Endothelial cell of umbilical vein (primary cell): ENCODE results near the gene MGP. TPM values are rescaled to one million over a fixed set of nuclear protein-coding genes. Genes with fewer than 3 reads are reported as not detected.
A peak's percentile ranks its signal among the peaks of the same experiment; 100 is the strongest.

Experiments
- BruUV-seq: library from RNA; stranded (reverse); fragments of 400-500 nt; replicated peaks from 2 replicates; lab custom pipeline; 2021; lab: Mats Ljungman, UMichigan
- CTCF ChIA-PET: fragments of 300-600, 350-600 bp; sonication (Branson Sonifier 250); formaldehyde crosslinking; loops from one replicate; lab custom pipeline; 2021; ENCODE audit warnings: antibody characterized with exemption, inconsistent platforms; lab: Charles Lee
- POLR2A ChIA-PET: fragments of 300-600, 350-600 bp; sonication (Branson Sonifier 250); formaldehyde crosslinking; loops from one replicate; lab custom pipeline; 2021; ENCODE audit warnings: antibody characterized with exemption, inconsistent platforms; lab: Charles Lee
- DNase-seq: peaks from one replicate; pipeline ENCODE4 v3.0.0-alpha.2; 2011; ENCODE audit warnings: low read depth, low spot score
- FAIRE-seq: peaks from 2 replicates; lab custom pipeline; 2011; peaks lifted over from hg19 to GRCh38; lab: Jason Lieb, UNC
- H2AFZ ChIP-seq: 2 replicates; pipeline ENCODE4 v1.6.0; 2012; ENCODE audit warnings: low read depth, low read length, control low read depth, inconsistent platforms
- H3K27ac ChIP-seq: 2 replicates; pipeline ENCODE4 v1.5.1; 2011; ENCODE audit warnings: low read depth, mild to moderate bottlenecking, control low read depth, low read length, moderate library complexity; ENCODE audit not compliant: insufficient read depth
- H3K27me3 ChIP-seq, 2 experiments: 2 replicates each; pipeline versions ENCODE4 v1.6.0 to v1.6.1; 2011; ENCODE audit warnings: low read length in 2 of 2, mixed read lengths in 1 of 2; ENCODE audit not compliant: control insufficient read depth in 2 of 2, insufficient read depth in 2 of 2
- H3K36me3 ChIP-seq, 2 experiments: 2 replicates in 1 of 2; 3 replicates in 1 of 2; pipeline ENCODE4 v1.5.1; 2011; ENCODE audit warnings: low read length in 2 of 2, mild to moderate bottlenecking in 1 of 2, moderate library complexity in 1 of 2; ENCODE audit not compliant: control insufficient read depth in 2 of 2, insufficient read depth in 2 of 2; ENCODE audit errors: extremely low read depth in 1 of 2
- H3K4me1 ChIP-seq: 3 replicates; pipeline ENCODE4 v1.5.1; 2011; ENCODE audit warnings: mild to moderate bottlenecking, low read length; ENCODE audit not compliant: control insufficient read depth, insufficient read depth; ENCODE audit errors: extremely low read depth
- H3K4me2 ChIP-seq: 2 replicates; pipeline ENCODE4 v1.6.1; 2011; ENCODE audit warnings: low read length, control low read depth, mixed read lengths; ENCODE audit not compliant: insufficient read depth
- H3K4me3 ChIP-seq, 3 experiments: fragments of 200-600 bp in 1 of 3; sonication (generic), shearing (Covaris generic) in 1 of 3; replicated peaks in 1 of 3; 2 replicates each; pipeline ENCODE4 v1.5.1; 2011 to 2016; ENCODE audit warnings: control low read depth in 3 of 3, low read length in 3 of 3, mild to moderate bottlenecking in 2 of 3, inconsistent platforms in 1 of 3, low read depth in 1 of 3, moderate library complexity in 1 of 3; ENCODE audit not compliant: insufficient read depth in 1 of 3
- H3K79me2 ChIP-seq: 2 replicates; pipeline ENCODE4 v1.6.0; 2012; ENCODE audit warnings: low read length, inconsistent platforms; ENCODE audit not compliant: control insufficient read depth, insufficient read depth
- H3K9ac ChIP-seq: replicated peaks from 2 replicates; pipeline ENCODE3; 2011; ENCODE audit warnings: low read length, control low read depth; ENCODE audit not compliant: insufficient read depth; ENCODE audit errors: extremely low read depth
- H3K9me1 ChIP-seq: replicated peaks from 3 replicates; pipeline ENCODE4 v1.6.0; 2011; ENCODE audit warnings: mild to moderate bottlenecking, low read length; ENCODE audit not compliant: control insufficient read depth, insufficient read depth; ENCODE audit errors: extremely low read depth
- H3K9me3 ChIP-seq: replicated peaks from 2 replicates; pipeline ENCODE4 v1.5.1; 2012; ENCODE audit warnings: low read length, inconsistent platforms; ENCODE audit not compliant: control insufficient read depth, insufficient read depth
- H4K20me1 ChIP-seq: replicated peaks from 2 replicates; pipeline ENCODE3; 2011; ENCODE audit warnings: mild to moderate bottlenecking, low read length; ENCODE audit not compliant: control insufficient read depth, insufficient read depth; ENCODE audit errors: extremely low read depth
- EZH2 ChIP-seq: IDR thresholded peaks from 2 replicates; pipeline ENCODE4 v1.6.1; 2012; ENCODE audit warnings: borderline replicate concordance, low read depth, mild to moderate bottlenecking, moderate library complexity, low read length, inconsistent platforms; ENCODE audit not compliant: severe bottlenecking
- FOS ChIP-seq: IDR thresholded peaks from 2 replicates; pipeline ENCODE4 v1.6.1; 2011; ENCODE audit warnings: mild to moderate bottlenecking, low read length, moderate library complexity, borderline replicate concordance; ENCODE audit not compliant: insufficient read depth
- GATA2 ChIP-seq: IDR thresholded peaks from 2 replicates; pipeline ENCODE4 v1.7.0; 2011; ENCODE audit warnings: low read depth, mild to moderate bottlenecking, moderate library complexity, mixed read lengths, low read length; ENCODE audit not compliant: insufficient read length, insufficient read depth
- JUN ChIP-seq: IDR thresholded peaks from 2 replicates; pipeline ENCODE4 v1.6.1; 2011; ENCODE audit warnings: borderline replicate concordance, low read depth; ENCODE audit not compliant: insufficient read length, insufficient read depth
- MAX ChIP-seq: IDR thresholded peaks from 2 replicates; pipeline ENCODE4 v1.6.1; 2011; ENCODE audit not compliant: insufficient read depth, insufficient read length
- MYC ChIP-seq: IDR thresholded peaks from one replicate; pipeline ENCODE4 v1.6.1; 2011; ENCODE audit warnings: mild to moderate bottlenecking, low read depth, low read length
- POLR2A ChIP-seq: IDR thresholded peaks from 2 replicates; pipeline ENCODE4 v1.6.1; 2012; ENCODE audit warnings: low read depth, mild to moderate bottlenecking, control low read depth, low read length
- POLR2AphosphoS5 ChIP-seq: IDR thresholded peaks from 2 replicates; pipeline ENCODE4 v1.6.1; 2012; ENCODE audit warnings: low read depth, mild to moderate bottlenecking, control low read depth, low read length, moderate library complexity; ENCODE audit not compliant: insufficient read depth
- dilution Hi-C: fragments of 300-500 bp; cut with MboI; formaldehyde crosslinking; loops from one replicate; pipeline ENCODE4 v1.15.0; 2019; ENCODE audit warnings: low sequenced_read_pairs; ENCODE audit not compliant: extremely low pct_ligation_motif_present
- intact Hi-C: fragments of 100-400 bp; cut with micrococcal nuclease; formaldehyde crosslinking; loops from one replicate; pipeline ENCODE4 v1.10.0; 2022
- polyA plus RNA-seq, 4 experiments: library from polyadenylated mRNA; depleted of rRNA in 3 of 4; stranded (reverse) in 3 of 4; unstranded in 1 of 4; fragments of >200 nt; gene quantifications; 2 replicates each; pipeline versions ENCODE4 v1.2.1 to v1.2.3, GENCODE V29; 2011 to 2012; ENCODE audit warnings: missing spikeins in 1 of 4
- total RNA-seq: library from RNA; stranded (reverse); gene quantifications from 2 replicates; pipeline ENCODE4 v1.2.3, GENCODE V29; 2021
- TF ChIP-seq, protein P1 (sequence below), 2 donors: IDR thresholded peaks; 1 replicate in 1 of 2; 2 replicates in 1 of 2; pipeline ENCODE4 v1.5.1; 2011; ENCODE audit warnings: low read length in 2 of 2, mild to moderate bottlenecking in 2 of 2, moderate library complexity in 2 of 2, control low read depth in 1 of 2, inconsistent platforms in 1 of 2, low read depth in 1 of 2; ENCODE audit not compliant: insufficient read depth in 1 of 2; ENCODE audit errors: extremely low read depth in 1 of 2

MGP gene
- total and polyA plus RNA-seq, 2 donors (not counting 3 experiments of a cell fraction or from before 2014, with no cell fraction given), result 284 to 479 TPM

- Histone ChIP-seq H3K9ac (peak overlapping the region; percentile 86), H3K27me3 (no peaks in the 10 kb centered on the region), H3K4me3 (peak overlapping the region; percentile 22 to 85 (median 49)), H2AFZ (no peak overlapping the region), H3K4me2 (peak overlapping the region; percentile 98), H3K9me3 (no peaks in the 10 kb centered on the region), H3K27ac (peak overlapping the region; percentile 60), H3K79me2 (peaks cover 18% of the 10 kb centered on the region), H4K20me1 (no peaks in the 10 kb centered on the region), H3K36me3 (peaks cover 0 to 6% of the 10 kb centered on the region in 2 experiments), H3K9me1 (no peaks in the 10 kb centered on the region), H3K4me1 (peaks cover 61% of the 10 kb centered on the region)
- no TSS peak for BruUV-seq
- DNase-seq (no peak), FAIRE-seq (no peak)
- ChIA-PET CTCF (interaction anchor here (2.4 to 3.1 kb wide), 2 partner anchors 31 to 153 kb away, joined by 14 to 17 read pairs; no protein-coding TSS in a partner anchor), POLR2A (no interaction called here)
- dilution Hi-C loops (no loop called here), intact Hi-C loops (no loop called here)
- TF ChIP-seq POLR2A (no peak), MYC (no peak), JUN (no peak), FOS (no peak), EZH2 (no peak), MAX (no peak), GATA2 (no peak), POLR2AphosphoS5 (no peak)
- TF ChIP-seq, protein P1, sequence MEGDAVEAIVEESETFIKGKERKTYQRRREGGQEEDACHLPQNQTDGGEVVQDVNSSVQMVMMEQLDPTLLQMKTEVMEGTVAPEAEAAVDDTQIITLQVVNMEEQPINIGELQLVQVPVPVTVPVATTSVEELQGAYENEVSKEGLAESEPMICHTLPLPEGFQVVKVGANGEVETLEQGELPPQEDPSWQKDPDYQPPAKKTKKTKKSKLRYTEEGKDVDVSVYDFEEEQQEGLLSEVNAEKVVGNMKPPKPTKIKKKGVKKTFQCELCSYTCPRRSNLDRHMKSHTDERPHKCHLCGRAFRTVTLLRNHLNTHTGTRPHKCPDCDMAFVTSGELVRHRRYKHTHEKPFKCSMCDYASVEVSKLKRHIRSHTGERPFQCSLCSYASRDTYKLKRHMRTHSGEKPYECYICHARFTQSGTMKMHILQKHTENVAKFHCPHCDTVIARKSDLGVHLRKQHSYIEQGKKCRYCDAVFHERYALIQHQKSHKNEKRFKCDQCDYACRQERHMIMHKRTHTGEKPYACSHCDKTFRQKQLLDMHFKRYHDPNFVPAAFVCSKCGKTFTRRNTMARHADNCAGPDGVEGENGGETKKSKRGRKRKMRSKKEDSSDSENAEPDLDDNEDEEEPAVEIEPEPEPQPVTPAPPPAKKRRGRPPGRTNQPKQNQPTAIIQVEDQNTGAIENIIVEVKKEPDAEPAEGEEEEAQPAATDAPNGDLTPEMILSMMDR (IDR thresholded peaks at IDR 0.05; ENCODE audit: extremely low read depth in 1 of 2, insufficient read depth in 1 of 2, low read depth in 1 of 2, low read length in 2 of 2), result no peak
Measured at GRCh38 chr12:14842315-14842714, 43.3 kb downstream of the MGP start.
